Liver (tissue), 3 donors: Measurements from ENCODE around the gene NOSIP.

Experiments used
- EGR1 ChIP-seq, 2 donors: IDR thresholded peaks; 2 replicates each; pipeline ENCODE4 v1.6.1; 2016 to 2018; ENCODE audit warnings: antibody characterized with exemption in 2 of 2, low read depth in 2 of 2
- FOXA1 ChIP-seq: IDR thresholded peaks from 2 replicates; pipeline ENCODE4 v1.6.1; 2016; ENCODE audit warnings: antibody characterized with exemption
- FOXA2 ChIP-seq: IDR thresholded peaks from 2 replicates; pipeline ENCODE4 v1.6.1; 2016; ENCODE audit warnings: antibody characterized with exemption
- GABPA ChIP-seq, 2 donors: IDR thresholded peaks in 1 of 2; conservative IDR thresholded peaks in 1 of 2; 2 replicates each; pipeline ENCODE4 v1.6.1; 2016; ENCODE audit warnings: antibody characterized with exemption in 2 of 2, mild to moderate bottlenecking in 1 of 2, moderate library complexity in 1 of 2
- HNF4A ChIP-seq, 2 donors: conservative IDR thresholded peaks; 2 replicates each; pipeline ENCODE4 v1.6.1; 2016; ENCODE audit warnings: antibody characterized with exemption in 2 of 2, mild to moderate bottlenecking in 2 of 2
- NR2F2 ChIP-seq: IDR thresholded peaks from 2 replicates; pipeline ENCODE4 v1.6.1; 2016; ENCODE audit warnings: antibody characterized with exemption
- RAD21 ChIP-seq, 2 donors: IDR thresholded peaks; 2 replicates each; pipeline ENCODE4 v1.6.1; 2016; ENCODE audit warnings: antibody characterized with exemption in 2 of 2, mild to moderate bottlenecking in 2 of 2
- SP1 ChIP-seq: IDR thresholded peaks from 2 replicates; pipeline ENCODE4 v1.6.1; 2018; ENCODE audit warnings: antibody characterized with exemption, mild to moderate bottlenecking
- TAF1 ChIP-seq: conservative IDR thresholded peaks from 2 replicates; pipeline ENCODE4 v1.6.1; 2016; ENCODE audit warnings: antibody characterized with exemption, mild to moderate bottlenecking
- TF ChIP-seq, protein P1 (sequence below): fragments of 150-350 bp; IDR thresholded peaks from 2 replicates; pipeline ENCODE4 v1.5.1; 2017; ENCODE audit warnings: improper control_type of control experiment, low read depth, low read length; ENCODE audit not compliant: missing input control
- TF ChIP-seq, protein P2 (sequence below): IDR thresholded peaks from 2 replicates; pipeline ENCODE4 v1.6.1; 2016; ENCODE audit warnings: antibody characterized with exemption, mild to moderate bottlenecking
- TF ChIP-seq, protein P3 (sequence below): IDR thresholded peaks from 2 replicates; pipeline ENCODE4 v1.6.1; 2016; ENCODE audit warnings: antibody characterized with exemption
- TF ChIP-seq, protein P4 (sequence below): IDR thresholded peaks from 2 replicates; pipeline ENCODE4 v1.6.1; 2016; ENCODE audit warnings: antibody characterized with exemption
- donor health status: healthy.
- donor health status: healthy.

DNA sequence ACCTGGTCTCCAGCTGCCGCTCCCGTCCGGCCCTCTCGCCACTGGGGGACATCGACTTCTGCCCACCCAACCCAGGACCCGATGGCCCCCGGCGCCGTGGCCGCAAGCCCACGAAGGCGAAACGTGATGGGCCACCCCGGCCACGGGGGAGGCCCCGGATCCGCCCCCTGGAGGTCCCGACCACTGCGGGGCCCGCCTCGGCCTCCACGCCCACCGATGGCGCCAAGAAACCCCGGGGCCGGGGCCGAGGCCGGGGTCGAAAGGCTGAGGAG is 17.3 kb upstream of the NOSIP start:
- no peak for TF ChIP-seq EGR1 (IDR thresholded peaks at IDR 0.05; ENCODE audit: low read depth in 2 of 2)
- TF ChIP-seq, protein P1, sequence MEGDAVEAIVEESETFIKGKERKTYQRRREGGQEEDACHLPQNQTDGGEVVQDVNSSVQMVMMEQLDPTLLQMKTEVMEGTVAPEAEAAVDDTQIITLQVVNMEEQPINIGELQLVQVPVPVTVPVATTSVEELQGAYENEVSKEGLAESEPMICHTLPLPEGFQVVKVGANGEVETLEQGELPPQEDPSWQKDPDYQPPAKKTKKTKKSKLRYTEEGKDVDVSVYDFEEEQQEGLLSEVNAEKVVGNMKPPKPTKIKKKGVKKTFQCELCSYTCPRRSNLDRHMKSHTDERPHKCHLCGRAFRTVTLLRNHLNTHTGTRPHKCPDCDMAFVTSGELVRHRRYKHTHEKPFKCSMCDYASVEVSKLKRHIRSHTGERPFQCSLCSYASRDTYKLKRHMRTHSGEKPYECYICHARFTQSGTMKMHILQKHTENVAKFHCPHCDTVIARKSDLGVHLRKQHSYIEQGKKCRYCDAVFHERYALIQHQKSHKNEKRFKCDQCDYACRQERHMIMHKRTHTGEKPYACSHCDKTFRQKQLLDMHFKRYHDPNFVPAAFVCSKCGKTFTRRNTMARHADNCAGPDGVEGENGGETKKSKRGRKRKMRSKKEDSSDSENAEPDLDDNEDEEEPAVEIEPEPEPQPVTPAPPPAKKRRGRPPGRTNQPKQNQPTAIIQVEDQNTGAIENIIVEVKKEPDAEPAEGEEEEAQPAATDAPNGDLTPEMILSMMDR = no peak
- no peak for TF ChIP-seq RAD21 (IDR thresholded peaks at IDR 0.05)
- no peak for TF ChIP-seq FOXA1
- no peak for TF ChIP-seq FOXA2
- TF ChIP-seq, protein P2, sequence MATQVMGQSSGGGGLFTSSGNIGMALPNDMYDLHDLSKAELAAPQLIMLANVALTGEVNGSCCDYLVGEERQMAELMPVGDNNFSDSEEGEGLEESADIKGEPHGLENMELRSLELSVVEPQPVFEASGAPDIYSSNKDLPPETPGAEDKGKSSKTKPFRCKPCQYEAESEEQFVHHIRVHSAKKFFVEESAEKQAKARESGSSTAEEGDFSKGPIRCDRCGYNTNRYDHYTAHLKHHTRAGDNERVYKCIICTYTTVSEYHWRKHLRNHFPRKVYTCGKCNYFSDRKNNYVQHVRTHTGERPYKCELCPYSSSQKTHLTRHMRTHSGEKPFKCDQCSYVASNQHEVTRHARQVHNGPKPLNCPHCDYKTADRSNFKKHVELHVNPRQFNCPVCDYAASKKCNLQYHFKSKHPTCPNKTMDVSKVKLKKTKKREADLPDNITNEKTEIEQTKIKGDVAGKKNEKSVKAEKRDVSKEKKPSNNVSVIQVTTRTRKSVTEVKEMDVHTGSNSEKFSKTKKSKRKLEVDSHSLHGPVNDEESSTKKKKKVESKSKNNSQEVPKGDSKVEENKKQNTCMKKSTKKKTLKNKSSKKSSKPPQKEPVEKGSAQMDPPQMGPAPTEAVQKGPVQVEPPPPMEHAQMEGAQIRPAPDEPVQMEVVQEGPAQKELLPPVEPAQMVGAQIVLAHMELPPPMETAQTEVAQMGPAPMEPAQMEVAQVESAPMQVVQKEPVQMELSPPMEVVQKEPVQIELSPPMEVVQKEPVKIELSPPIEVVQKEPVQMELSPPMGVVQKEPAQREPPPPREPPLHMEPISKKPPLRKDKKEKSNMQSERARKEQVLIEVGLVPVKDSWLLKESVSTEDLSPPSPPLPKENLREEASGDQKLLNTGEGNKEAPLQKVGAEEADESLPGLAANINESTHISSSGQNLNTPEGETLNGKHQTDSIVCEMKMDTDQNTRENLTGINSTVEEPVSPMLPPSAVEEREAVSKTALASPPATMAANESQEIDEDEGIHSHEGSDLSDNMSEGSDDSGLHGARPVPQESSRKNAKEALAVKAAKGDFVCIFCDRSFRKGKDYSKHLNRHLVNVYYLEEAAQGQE = no peak
- TF ChIP-seq SP1 = no peak
- no peak for TF ChIP-seq NR2F2
- TF ChIP-seq GABPA (IDR thresholded peaks at IDR 0.05 in 1 of 2, conservative IDR thresholded peaks at IDR 0.05 in 1 of 2) = no peak
- TF ChIP-seq TAF1 = no peak
- TF ChIP-seq HNF4A (conservative IDR thresholded peaks at IDR 0.05) = no peak
- TF ChIP-seq, protein P3, sequence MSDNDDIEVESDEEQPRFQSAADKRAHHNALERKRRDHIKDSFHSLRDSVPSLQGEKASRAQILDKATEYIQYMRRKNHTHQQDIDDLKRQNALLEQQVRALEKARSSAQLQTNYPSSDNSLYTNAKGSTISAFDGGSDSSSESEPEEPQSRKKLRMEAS = no peak
- TF ChIP-seq, protein P4, sequence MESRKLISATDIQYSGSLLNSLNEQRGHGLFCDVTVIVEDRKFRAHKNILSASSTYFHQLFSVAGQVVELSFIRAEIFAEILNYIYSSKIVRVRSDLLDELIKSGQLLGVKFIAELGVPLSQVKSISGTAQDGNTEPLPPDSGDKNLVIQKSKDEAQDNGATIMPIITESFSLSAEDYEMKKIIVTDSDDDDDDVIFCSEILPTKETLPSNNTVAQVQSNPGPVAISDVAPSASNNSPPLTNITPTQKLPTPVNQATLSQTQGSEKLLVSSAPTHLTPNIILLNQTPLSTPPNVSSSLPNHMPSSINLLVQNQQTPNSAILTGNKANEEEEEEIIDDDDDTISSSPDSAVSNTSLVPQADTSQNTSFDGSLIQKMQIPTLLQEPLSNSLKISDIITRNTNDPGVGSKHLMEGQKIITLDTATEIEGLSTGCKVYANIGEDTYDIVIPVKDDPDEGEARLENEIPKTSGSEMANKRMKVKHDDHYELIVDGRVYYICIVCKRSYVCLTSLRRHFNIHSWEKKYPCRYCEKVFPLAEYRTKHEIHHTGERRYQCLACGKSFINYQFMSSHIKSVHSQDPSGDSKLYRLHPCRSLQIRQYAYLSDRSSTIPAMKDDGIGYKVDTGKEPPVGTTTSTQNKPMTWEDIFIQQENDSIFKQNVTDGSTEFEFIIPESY = no peak
